ENCODE data around the gene PTRHD1. TPM values are rescaled to one million over a fixed set of nuclear protein-coding genes. Genes with fewer than 3 reads are reported as not detected.

Gene PTRHD1
- total RNA-seq, 1 experiment from 2014 or later = 24.9 TPM

DNA sequence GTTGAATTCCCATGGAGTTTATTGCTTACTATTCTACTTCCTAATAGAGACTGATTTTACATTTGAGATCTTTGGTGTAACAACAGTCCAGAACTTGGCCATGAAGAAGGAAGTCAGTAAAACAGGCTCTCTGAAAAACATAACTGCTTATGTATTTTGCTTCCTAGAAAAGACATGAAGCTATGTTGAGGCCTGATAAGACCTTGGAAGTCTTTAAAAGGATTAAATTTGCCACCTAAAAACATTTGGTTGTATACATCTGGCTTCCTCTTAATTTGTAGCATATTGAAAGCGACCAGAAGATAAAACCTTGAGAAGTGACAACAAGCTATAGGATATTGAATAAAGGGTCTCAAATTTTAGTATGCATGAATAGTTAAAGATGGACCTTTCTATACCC is 36.4 kb downstream of the PTRHD1 start:
- no peak for DNase-seq (ENCODE audit: low spot score)

DNA sequence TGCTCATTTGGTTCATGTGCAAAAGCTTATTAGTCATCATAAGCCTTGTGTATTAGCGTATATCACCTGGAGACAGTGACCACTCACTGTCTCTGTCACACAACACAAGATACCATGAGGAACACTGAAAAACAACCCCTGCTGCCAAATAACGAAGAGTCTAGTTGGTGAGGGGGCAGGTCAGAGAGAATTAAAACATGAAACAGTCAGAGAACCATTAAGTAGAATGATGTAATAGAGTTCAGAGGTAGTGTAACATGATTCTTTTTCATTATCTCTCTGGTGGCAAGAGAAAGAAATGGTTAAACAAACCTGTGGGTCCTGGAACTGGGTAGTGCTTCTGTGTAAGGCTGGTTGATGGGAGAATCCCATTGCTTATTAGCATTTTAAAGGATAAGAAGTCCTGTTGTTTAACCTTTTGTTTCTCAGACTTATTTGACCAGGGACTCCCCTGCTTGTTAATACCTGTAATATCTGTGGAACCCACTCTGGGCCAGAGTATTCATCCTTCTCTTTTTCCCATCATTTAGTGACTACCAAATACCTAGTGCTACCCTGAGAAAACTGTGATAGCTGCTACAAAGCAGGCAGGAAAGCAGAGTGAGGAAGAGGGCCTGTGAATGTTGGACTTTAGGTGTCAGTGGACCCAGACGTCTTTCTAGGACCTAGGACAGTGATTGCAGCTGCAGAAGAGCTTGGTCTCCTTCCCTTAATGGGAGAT is 38.0 kb downstream of the PTRHD1 start:
- no peak for DNase-seq (ENCODE audit: low spot score)

DNA sequence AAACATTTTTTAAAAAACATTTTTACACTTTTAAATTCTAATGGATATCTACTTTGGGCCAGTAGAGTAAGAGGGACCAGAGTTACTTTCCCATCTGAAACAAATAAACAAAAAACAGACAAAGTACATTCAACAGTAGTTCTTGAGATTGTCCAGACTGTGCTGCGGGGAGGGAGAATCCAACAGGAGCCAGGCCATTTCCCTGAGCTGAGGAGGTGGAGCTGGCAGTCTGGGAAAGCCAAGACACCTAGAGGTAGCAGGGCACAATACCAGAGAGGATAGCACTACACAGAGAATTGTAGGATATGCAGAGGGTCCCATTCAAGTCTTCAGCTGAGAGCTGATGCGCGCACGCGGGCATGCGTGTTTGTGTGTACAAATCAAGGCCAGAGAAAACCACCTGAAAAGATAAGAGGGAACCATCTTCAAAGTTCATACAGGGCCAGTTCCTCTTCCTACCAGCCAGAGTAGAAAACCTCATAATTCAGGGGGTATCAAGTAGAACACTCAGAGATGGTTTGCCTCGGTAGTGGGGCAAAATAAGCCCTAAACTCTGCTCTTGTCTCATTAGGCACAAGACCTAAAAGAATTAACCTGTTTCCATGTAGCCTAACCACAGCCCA is 44.0 kb downstream of the PTRHD1 start:
- no peak for DNase-seq (ENCODE audit: low spot score)

DNA sequence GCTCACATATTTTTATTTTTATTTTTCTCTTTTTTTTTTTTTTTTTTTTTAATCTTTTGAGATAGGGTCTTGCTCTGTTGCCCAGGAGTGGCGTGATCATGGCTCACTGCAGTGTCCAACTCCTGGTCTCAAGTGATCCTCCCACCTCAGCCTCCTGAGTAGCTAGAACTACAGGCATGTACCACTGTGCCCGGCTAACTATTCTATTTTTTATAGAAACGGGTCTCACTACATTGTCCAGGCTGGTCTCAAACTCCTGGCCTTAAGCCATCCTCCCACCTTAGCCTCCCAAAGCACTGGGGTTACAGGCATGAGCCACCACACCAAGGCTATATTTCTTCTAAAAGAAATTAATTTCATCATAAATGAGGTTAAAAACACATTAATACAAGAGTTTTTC is 45.9 kb downstream of the PTRHD1 start:
- DNase-seq (ENCODE audit: low spot score) = no peak

DNA sequence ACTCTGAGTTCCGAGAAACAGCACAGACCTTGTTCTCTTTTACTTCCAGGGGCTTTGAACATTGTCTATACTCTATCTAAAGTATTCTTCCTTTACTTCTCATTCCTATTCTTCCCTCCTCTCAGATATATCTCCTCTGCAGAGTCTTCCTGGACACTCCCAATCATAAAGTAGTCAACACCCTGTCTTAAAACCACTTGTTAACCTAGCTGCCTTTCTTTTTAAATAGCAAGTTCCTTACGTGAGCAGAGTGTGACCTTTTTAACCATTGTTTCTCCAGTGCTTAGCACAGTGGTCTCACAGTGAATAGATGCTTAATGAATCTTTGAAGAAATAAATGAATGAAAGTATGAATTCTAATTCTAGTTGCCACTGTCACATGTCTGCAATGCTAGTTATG is 47.4 kb downstream of the PTRHD1 start:
- DNase-seq (ENCODE audit: low spot score) = no peak

DNA sequence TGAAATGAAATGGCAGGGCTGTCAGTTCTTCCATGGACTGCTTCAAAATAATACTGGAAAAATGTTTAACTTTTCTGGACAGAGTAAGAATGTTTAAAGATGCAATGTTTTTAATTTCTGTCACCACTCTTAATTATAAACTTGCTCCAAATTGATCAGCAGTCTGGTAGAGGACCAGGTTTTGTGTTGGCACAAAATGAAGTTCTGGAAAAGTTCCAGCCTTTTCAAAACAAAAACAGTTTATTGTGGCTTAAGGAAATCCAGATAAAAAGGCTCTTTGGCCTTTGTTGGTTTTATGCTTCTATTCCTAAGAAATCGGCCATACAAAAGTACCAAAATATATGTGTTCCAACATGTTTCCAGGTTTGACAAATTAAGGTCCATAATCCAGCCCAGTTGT is 48.8 kb downstream of the PTRHD1 start:
- no peak for DNase-seq (ENCODE audit: low spot score)

DNA sequence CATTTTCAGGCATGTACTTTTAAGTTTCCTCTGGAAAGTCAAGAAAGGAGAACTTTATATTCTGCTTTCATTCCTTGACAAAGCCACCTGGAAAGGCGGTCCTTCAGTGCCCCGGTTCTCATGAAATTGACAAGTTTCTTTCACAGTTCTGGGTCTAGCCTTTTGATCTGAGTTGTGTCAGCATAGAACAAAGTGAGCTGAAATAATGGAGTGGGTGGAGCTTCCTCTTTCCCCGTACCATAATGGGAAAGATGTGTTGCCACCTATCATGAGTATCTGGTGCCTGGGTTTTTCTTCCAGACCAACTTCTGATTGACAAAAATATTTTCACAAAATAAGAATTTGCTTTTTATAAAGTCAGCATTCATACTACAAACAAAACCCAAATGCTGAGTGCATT is 49.3 kb downstream of the PTRHD1 start:
- no peak for DNase-seq (ENCODE audit: low spot score)

DNA sequence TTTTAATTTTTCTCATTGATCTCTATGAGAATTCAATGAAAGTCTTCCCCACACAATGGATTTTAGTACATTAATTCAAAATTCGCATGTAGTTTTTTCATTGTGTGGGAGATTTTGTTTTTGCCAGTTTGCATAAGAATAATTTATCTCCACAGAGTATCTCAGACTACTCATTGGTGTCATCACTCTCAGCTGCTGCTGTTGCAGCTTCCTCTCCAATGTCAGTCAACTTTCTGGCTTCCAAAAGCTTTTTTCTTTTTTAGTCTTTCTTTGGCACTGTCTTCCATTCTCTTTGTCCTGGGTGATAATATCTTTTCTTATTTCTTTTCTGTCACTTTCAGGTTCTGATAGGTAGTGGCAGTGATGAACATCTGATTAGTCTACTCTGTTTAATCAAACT is 50.5 kb downstream of the PTRHD1 start:
- DNase-seq (ENCODE audit: low spot score) = no peak

DNA sequence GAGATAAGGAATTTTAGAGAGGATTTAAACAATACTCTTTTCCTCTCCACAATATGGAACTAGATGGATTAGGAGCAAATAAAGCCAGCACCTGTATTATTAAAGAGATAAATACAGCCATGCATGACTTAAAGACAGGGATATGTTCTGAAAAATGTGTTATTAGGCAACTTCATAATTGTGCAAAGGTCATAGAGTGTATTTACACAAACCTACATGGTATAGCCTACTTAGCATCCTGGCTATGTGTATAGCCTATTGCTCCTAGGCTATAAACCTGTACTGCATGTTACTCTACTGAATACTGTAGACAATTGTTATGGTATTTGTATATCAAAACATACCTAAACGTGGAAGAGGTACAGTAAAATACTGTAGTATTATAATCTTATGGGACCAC is 53.0 kb downstream of the PTRHD1 start:
- DNase-seq (ENCODE audit: low spot score) = no peak

Other genes starting within 250 kb of the PTRHD1 start
- gene CENPO, start within 50 bp of the PTRHD1 start, total RNA-seq (2014; rRNA removed; shearing (Covaris generic)) = 19.7 and 34.1 TPM in 2 replicates
- 11.3 and 26.8 TPM in 2 replicates for gene ADCY3, start 126.8 kb upstream of the PTRHD1 start, total RNA-seq (2014; rRNA removed; shearing (Covaris generic))
- gene DNAJC27, start 178.6 kb upstream of the PTRHD1 start, total RNA-seq (2014; rRNA removed; shearing (Covaris generic)) = 0.84 and 3.7 TPM in 2 replicates
- 0.19 and 0.21 TPM in 2 replicates for gene EFR3B, start 248.7 kb upstream of the PTRHD1 start, total RNA-seq (2014; rRNA removed; shearing (Covaris generic))